H1 (cell line): ENCODE results near the gene BABAM2.

Experiments
- CEBPB ChIP-seq: IDR thresholded peaks from 2 replicates; pipeline ENCODE4 v1.6.1; 2012; ENCODE audit warnings: low read depth, low read length
- EZH2 ChIP-seq: fragments of 200-600 bp; sonication (generic); IDR thresholded peaks from 2 replicates; pipeline ENCODE4 v1.7.1; 2012; ENCODE audit warnings: low read depth, mild to moderate bottlenecking, moderate library complexity, low read length, inconsistent platforms; ENCODE audit not compliant: severe bottlenecking
- FOSL1 ChIP-seq: IDR thresholded peaks from 2 replicates; pipeline ENCODE4 v1.6.1; 2011; ENCODE audit warnings: mild to moderate bottlenecking, low read depth, low read length, moderate library complexity; ENCODE audit not compliant: insufficient read depth
- POLR2A ChIP-seq, 2 experiments: IDR thresholded peaks; 1 replicate in 1 of 2; 2 replicates in 1 of 2; pipeline ENCODE4 v1.6.1; 2011; ENCODE audit warnings: low read depth in 2 of 2, low read length in 2 of 2, mild to moderate bottlenecking in 2 of 2; ENCODE audit errors: control extremely low read depth in 1 of 2
- RXRA ChIP-seq: IDR thresholded peaks from 2 replicates; pipeline ENCODE4 v1.6.1; 2011; ENCODE audit warnings: low read depth, mild to moderate bottlenecking, low read length, moderate library complexity; ENCODE audit not compliant: insufficient read depth
- SIN3A ChIP-seq, 2 experiments: IDR thresholded peaks in 1 of 2; conservative IDR thresholded peaks in 1 of 2; 2 replicates each; pipeline ENCODE4 v1.6.1; 2011 to 2012; ENCODE audit warnings: low read length in 2 of 2, improper control_type of control experiment in 1 of 2, low read depth in 1 of 2, mild to moderate bottlenecking in 1 of 2
- SUZ12 ChIP-seq: fragments of 200-600 bp; sonication (generic); IDR thresholded peaks from 2 replicates; pipeline ENCODE4 v1.6.1; 2012; ENCODE audit warnings: mild to moderate bottlenecking, inconsistent platforms, low read length, moderate library complexity, mixed read lengths
- TF ChIP-seq, protein P1 (sequence below), 3 experiments: IDR thresholded peaks; 1 replicate in 2 of 3; 2 replicates in 1 of 3; pipeline versions ENCODE4 v1.5.1 to v1.6.1; 2011; ENCODE audit warnings: low read length in 3 of 3, mild to moderate bottlenecking in 3 of 3, inconsistent platforms in 2 of 3, low read depth in 1 of 3, moderate library complexity in 1 of 3; ENCODE audit not compliant: insufficient read depth in 1 of 3; ENCODE audit errors: control extremely low read depth in 1 of 3

- TF ChIP-seq, protein P1, sequence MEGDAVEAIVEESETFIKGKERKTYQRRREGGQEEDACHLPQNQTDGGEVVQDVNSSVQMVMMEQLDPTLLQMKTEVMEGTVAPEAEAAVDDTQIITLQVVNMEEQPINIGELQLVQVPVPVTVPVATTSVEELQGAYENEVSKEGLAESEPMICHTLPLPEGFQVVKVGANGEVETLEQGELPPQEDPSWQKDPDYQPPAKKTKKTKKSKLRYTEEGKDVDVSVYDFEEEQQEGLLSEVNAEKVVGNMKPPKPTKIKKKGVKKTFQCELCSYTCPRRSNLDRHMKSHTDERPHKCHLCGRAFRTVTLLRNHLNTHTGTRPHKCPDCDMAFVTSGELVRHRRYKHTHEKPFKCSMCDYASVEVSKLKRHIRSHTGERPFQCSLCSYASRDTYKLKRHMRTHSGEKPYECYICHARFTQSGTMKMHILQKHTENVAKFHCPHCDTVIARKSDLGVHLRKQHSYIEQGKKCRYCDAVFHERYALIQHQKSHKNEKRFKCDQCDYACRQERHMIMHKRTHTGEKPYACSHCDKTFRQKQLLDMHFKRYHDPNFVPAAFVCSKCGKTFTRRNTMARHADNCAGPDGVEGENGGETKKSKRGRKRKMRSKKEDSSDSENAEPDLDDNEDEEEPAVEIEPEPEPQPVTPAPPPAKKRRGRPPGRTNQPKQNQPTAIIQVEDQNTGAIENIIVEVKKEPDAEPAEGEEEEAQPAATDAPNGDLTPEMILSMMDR (IDR thresholded peaks at IDR 0.05; ENCODE audit: control extremely low read depth in 1 of 3, insufficient read depth in 1 of 3, low read depth in 1 of 3, low read length in 3 of 3) = no peak
- no peak for TF ChIP-seq FOSL1
- no peak for TF ChIP-seq CEBPB
- no peak for TF ChIP-seq RXRA
- no peak for TF ChIP-seq POLR2A (IDR thresholded peaks at IDR 0.05; ENCODE audit: control extremely low read depth in 1 of 2, low read depth in 2 of 2, low read length in 2 of 2)
- no peak for TF ChIP-seq EZH2
- TF ChIP-seq SIN3A (conservative IDR thresholded peaks at IDR 0.05 in 1 of 2, IDR thresholded peaks at IDR 0.05 in 1 of 2; ENCODE audit: low read depth in 1 of 2, low read length in 2 of 2) = no peak
- no peak for TF ChIP-seq SUZ12
Observed at GRCh38 chr2:28347193-28347592, 456.7 kb downstream of the BABAM2 start.
